ENCODE measurements around the gene CIZ1.
"Not testable (repeated sequence)": the region's sequence is repeated elsewhere in the genome, so short reads cannot be mapped to it uniquely, and the experiment has no call there.

Gene CIZ1, protein sequence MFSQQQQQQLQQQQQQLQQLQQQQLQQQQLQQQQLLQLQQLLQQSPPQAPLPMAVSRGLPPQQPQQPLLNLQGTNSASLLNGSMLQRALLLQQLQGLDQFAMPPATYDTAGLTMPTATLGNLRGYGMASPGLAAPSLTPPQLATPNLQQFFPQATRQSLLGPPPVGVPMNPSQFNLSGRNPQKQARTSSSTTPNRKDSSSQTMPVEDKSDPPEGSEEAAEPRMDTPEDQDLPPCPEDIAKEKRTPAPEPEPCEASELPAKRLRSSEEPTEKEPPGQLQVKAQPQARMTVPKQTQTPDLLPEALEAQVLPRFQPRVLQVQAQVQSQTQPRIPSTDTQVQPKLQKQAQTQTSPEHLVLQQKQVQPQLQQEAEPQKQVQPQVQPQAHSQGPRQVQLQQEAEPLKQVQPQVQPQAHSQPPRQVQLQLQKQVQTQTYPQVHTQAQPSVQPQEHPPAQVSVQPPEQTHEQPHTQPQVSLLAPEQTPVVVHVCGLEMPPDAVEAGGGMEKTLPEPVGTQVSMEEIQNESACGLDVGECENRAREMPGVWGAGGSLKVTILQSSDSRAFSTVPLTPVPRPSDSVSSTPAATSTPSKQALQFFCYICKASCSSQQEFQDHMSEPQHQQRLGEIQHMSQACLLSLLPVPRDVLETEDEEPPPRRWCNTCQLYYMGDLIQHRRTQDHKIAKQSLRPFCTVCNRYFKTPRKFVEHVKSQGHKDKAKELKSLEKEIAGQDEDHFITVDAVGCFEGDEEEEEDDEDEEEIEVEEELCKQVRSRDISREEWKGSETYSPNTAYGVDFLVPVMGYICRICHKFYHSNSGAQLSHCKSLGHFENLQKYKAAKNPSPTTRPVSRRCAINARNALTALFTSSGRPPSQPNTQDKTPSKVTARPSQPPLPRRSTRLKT

DNA sequence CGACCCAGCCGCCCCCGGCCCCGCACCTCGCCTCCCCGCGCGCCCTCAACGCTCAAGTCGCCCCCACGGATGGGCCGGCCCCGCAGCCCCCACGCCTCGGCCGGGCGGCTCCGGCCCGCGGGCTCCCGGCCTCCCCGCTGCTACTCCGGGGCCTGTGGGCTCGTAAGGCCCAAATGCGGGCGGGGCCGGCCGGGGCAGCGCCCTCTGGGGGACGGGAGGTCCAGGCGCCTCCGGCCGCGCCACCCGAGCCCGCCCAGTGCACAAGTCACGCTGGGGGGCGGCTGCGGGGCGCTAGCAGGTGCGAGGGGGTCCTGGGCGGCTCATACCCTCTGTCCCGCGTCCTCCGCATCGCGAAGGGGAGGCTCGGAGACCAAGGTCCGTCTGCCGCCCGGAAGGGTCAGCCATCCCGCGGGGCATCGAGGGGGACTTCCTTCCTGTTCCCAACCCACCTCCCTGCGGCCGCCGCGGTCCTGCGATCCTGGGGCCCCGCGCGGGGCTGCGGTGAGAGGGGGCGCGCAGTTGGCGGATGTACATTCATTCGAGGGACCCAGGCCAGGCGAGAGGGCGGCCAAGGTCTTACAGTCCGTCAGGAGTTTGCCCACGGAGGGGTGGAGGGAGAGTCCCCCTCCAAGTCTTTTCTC lies at the start of gene CIZ1:
Gene CIZ1, minus strand, starts transcription at position 167 of the 641 bp plus-strand sequence. CDS start 715 bp downstream, outside the sequence.
- peak; percentile 98 for DNase-seq (ENCODE audit: low spot score)

DNA sequence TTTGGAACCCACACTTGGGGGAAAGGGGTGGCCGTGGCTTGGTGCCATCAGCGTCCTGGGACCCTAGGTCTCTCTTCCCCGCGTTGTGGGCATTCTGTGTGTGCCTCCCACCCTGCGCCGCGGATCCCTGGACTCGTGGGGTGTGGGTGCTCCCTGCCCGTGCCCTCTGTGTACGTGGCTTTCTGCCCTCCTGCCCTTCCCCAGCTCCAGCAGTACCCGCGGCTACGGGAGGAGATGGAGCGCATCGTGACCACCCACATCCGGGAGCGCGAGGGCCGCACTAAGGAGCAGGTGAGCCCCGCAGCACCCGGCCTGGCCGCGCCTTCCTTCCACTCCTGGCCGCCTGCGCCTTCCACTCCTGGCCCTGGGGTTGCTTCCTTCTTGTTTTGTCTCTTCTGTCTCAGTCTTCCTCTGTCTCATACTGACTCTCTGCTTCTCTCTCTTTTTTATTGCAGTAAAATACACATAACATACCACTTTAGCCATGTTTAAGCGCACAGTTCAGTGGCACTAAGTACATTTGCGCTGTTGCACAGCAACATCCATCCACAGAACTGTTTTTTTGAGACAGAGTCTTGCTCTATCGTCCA lies 42.5 kb upstream of the CIZ1 start:
- DNase-seq (ENCODE audit: low spot score), result no peak

DNA sequence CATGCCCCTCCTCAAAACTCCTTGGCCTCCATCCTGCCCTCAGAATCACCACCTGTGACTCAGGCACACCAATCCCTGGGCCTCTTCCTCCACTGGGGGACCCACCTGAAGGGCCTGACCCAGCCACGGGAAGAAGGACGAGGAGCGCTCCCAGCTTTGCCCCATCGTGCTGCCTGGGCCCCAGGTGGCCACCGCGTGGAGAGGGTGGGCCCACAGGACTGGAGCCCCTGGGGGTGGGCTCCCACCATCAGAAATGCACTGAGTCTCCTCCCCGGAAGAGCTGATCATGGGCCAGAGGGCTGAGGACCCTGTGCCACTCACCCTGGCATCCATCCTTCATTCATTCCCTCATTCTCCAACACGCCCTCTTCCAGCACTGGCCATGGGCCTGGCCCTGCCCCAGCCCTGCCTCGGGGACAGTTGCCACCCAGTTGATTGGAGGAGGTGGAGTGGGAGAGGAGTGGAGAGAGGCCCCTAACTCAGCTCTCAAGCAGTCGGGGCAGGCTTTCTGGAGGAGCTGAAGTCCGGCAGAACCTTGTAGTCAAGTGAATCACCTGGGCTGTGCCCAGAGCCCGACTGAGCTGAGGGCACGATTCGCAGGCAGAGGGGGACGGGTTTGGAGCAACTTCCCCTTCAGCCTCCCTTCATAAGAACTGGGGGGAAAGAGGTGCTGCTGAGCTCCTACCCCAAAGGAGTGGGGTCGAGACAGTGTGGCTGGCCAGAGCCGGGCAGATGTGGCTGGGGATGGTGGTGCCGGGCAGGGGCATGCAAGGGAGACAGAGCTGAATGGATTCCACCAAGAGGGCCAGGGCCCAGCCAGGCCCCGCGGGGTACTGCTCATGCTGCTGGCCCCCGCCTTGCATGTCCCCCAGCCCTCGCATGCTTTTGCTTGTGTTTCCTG lies 41.4 kb upstream of the CIZ1 start:
- DNase-seq (ENCODE audit: low spot score), result peak; percentile 9

DNA sequence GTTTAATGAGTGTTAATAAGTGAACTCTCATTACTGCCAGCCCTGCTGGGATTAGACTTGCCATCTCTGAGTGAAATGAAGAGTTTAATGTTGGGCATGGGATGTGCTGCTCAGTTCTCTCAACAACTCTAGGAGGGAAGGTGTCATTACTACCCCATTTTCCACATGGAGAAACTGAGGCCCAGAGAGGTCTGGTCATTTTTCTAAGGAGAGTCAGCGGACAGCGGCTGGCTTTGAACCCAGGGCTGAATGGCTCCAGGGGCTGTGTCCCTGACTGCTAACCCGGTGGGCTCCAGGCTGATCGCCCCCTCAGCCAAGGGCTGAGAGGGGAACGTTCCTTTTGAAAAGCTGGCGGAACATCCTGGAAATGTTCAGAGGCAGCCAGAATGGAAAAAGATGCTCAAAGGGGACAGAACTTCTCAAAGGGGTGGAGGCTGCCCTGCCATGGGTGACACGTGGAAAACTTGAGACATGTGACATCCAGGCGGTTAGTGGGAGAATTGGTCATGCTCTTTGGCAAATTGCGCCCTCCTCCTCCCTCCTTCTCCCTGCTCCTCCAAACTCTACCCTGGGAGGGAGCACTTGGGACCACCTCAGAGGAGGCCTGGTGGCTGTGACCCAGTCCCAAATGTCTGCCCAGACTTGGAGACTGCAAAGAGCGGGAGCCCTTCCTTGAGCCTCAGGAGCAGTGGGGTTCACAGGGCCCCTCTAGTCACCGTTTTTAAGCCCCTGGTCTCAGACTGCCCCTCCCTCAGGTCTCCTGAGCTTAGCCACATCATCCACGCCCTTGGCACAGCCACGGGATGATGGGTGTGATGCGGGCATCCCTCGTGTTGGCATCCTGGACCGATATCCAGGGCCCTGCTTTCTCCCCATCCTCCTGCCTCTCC lies 40.5 kb upstream of the CIZ1 start:
- no peak for DNase-seq (ENCODE audit: low spot score)

DNA sequence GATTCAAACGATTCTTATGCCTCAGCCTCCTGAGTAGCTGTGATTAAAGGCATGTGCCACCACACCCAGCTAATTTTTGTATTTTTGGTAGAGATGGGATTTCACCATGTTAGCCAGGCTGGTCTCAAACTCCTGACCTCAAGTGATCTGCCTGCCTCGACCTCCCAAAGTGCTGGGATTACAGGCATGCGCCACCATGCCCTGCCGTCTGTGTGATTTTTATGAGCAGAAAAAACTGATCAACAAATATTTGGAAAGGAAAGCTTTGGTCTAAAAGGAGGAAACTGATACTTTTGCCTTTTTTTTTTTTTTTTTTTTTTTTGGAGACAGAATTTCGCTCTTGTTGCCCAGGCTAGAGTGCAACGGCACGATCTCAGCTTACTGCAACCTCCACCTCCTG lies 39.5 kb upstream of the CIZ1 start:
- not testable (repeated sequence) for DNase-seq (ENCODE audit: low spot score)

DNA sequence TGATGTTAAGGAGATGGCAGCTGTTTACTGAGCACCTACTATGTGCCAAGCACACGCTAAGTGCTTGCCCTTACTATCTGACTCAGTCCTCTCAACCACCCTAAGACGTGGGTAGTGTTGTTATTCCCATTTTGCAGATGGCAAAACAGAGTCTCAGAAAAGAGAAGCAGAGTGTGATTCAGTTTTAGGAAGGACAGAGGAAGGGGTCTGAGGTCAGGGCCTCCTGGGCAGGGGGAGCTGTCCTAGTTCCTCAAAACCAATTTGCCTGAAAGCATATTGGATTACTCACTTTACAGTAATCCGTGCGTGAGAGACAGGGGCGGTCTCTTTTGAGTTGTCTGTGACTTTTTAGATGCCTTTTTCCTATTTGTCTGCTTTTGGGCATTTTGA lies 35.0 kb upstream of the CIZ1 start:
- DNase-seq (ENCODE audit: low spot score), result no peak

DNA sequence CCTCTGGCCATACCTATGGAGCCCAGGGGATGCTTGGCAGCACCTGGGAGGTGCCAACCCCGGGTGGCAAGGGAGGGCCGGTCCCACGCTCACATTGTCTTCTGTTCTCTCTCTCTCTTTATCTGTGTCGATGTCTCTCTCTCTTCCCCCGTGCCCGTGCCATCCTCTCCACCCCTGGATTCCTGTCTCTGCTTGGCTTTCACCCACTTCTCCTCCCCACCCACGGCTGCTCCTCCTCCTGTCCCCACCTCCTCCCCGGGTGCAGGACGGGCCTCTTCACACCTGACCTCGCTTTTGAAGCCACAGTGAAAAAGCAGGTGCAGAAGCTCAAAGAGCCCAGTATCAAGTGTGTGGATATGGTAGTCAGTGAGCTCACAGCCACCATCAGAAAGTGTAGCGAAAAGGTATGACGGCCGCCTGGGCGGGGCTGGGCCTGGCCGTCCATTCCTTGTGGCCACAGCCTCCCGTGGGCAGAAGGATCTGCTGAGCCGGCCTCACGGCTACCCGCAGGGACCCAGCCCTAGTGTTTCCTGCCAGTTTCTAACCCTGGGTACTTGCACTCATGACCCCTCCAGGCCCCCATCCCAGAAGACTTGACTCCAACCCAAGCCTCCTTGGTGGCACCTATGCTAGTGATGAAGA lies 34.5 kb upstream of the CIZ1 start:
- no peak for DNase-seq (ENCODE audit: low spot score)

DNA sequence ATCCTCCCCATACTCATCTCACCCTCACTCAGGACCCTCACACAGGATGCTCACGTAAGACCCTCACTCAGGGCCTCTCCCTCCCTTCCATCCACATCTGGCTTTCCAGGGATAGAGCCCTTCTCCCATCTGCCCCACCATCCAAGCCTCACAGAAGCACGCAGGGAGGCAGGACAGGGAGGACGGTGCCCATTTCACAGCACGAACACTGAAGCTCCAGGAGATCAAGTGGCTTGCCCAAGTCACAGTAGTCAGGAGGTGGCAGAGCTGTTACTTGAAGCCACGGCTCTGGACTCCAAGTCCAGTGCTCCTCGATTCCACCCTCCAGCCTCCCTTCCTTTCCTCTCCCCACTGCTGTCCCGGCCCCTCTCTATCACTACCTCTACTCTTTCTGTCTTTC lies 33.5 kb upstream of the CIZ1 start:
- DNase-seq (ENCODE audit: low spot score), result no peak

DNA sequence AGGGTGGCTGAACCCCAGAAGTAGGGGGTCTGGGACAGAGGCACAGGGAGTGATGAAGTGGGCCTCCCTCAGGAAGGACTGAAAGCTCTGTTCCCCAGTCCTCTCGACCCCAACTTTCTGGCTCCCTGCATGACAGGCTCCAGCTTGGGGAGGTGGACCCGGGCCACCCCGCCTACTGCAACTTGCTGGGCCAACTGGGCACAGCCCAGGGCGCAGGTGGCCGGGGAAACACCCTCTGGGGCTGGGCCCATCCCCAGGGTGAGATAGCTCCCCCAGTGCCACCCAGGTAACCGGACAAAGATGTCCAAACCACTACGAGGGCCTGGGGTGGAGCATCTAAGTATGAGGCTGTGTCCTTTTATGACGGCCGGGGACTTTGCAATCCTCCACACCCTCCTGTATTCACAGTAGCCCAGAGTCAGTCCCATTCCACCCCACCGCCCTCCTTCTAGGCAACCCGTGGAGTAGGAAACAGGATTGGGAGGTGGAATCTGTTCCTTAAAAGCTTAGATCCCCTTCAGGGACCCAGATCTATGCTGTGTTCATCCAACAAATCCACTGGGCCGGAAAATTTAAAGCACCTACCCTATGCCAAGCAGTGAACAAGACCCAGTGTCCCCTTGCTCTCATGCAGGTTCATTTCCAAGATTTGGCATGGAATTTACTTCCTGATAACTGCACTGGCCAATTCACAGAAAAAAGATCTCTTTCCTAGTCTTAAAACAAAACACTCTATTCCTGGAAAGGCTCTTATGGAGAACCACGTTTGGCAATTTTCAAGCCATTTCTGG lies 31.7 kb upstream of the CIZ1 start:
- no peak for DNase-seq (ENCODE audit: low spot score)

DNA sequence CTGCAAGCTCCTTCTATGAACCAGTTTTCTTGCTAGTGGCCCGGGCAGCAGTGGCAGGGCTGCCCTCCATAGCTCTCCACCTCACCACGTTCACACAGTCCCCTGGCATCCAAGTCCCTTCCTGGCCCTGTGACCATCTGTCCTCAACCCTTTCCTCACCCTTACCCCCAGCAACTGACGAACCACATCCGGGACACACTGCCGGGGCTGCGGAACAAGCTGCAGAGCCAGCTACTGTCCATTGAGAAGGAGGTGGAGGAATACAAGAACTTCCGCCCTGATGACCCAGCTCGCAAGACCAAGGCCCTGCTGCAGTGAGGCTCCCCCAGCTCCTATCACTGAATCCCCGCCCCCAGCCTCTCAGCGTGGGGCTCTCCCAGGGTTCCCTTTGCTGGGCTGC lies 30.7 kb upstream of the CIZ1 start:
- no peak for DNase-seq (ENCODE audit: low spot score)

DNA sequence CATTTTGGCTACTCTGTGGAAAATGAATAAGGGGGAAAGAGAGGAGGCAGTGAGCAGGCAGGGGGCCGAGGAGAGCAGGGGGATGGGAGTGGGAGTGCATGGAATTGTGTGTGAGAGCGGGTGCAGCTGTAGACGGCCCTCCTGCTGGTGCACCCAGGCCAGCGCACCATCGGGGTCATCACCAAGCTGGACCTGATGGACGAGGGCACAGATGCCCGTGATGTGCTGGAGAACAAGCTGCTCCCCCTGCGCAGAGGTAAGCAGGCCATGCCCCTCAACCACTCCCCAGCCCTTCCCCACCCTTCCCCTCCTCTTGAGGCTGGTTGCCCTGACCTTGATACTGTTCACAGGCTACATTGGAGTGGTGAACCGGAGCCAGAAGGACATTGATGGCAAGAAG lies 28.5 kb upstream of the CIZ1 start:
- no peak for DNase-seq (ENCODE audit: low spot score)

DNA sequence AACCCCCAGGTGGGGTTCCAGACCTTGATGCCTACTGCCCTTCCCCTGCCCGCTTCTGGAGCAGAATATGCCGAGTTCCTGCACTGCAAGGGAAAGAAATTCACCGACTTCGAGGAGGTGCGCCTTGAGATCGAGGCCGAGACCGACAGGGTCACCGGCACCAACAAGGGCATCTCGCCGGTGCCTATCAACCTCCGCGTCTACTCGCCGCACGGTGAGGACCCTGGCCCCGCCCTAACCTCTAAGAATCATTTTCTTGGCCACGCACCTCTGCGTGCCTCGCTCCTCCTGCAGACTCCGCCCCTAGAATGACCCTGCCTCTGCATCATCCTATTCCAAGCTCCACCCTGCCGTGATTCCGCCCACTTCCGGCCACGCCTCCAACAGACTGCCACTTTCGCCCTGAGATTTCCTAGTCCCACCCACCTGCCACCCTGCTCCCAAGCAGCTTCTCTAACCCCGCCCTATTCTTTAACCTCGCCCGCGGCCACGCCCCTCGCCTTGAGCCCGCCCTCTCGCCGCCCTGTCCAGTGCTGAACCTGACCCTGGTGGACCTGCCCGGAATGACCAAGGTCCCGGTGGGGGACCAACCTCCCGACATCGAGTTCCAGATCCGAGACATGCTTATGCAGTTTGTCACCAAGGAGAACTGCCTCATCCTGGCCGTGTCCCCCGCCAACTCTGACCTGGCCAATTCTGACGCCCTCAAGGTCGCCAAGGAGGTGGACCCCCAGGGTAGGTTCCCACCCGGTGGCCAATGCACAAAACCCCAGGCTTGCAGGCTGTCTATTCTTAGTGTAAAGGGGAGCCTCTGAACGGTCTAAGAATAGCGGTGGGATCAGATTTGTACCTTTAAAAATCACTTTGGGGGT lies 27.4 kb upstream of the CIZ1 start:
- DNase-seq (ENCODE audit: low spot score), result peak; percentile 100

DNA sequence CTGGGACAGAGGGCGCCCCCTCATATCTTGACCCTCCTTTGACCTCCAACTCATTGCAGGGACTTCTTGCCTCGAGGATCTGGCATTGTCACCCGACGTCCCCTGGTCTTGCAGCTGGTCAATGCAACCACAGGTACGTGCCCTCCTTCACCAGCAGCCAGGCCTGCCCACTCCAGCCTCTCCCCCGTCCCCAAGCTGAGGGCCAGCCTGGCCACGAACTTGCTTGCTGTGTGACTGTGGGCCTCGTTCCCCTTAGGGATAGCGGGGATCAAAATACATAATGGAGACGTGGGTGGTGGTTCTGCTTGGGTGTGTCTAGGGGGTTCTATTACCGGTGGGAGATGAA lies 26.8 kb upstream of the CIZ1 start:
- DNase-seq (ENCODE audit: low spot score), result no peak

DNA sequence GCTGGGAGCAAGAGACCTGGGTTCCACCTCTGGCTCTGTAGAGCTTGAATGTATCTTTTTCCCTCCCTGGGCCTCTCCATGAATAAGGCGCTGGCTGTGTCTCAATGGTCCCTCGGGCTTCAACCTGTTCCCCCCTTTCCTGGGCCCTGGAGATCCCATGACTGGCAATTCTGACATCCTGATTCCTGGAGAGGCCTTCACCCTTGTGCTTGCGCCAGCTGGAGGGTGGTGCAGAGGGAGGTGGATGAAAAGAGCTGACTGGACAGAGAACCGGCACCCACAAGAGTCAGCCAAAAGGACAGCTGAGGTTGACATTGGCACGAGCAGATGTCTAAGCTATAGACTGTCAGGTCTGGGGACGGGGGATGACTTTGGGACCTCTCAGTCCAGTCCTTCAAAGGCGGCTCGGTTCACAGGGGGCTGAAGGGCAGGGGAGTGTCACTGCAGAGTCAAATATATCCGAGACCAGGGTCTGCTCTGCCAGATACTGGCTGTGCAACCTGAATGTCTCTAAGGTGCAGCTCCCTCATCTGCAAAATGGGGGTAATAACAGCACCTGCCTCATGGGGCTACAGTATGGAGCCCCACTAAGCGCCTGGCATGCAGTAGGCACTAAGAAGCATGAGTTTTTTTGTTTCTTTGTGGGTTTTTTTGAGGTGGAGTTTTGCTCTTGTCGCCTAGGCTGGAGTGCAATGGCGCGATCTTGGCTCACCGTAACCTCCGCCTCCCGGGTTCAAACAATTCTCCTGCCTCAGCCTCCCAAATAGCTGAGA lies 25.6 kb upstream of the CIZ1 start:
- DNase-seq (ENCODE audit: low spot score), result no peak

DNA sequence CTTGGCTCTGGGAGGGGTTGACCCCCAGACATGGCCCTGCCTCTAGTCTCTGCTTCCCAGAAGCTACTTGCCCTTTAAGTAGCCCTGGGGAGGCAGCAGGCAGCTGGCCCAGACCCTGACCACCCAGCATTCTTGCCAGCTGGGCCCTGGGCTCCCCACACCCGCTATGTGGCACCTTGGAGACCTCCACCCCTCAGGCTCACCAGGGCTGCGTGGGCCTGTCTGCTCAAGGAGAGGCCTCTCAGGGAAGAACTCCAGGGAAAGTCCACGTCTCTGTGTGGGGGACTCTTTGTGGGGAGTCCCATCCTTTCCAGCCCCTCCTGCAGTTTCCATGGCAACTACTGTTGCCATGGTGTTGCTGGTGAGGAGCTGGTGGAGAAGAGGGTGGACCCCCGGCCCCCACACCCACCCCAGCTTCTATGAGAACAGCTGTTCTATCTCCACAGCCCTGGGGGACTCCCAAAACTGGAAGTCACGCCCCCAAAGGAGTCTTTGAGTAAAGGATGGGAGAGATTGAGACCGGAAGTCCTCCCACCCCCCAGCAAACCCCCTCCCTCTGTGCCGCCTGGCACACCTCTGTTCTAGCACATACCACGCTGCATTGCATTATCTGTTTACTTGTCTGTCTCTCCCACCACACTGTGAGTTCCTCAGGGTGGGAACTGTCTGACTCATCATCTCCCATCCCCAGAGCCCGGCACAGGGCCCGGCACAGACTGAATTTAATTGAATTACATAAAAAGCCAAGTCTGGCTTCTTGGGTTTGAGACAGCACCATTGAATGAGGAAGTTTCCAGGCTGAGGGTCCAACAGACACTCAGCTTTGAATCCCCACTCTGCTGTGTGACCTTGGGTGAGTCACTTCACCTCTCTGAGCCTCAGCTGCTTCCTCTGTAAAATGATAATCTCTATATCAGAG lies 24.4 kb upstream of the CIZ1 start:
- no peak for DNase-seq (ENCODE audit: low spot score)

All from iPS-NIHi11 (cell line).